Upper lobe of left lung (tissue), 4 donors: Measurements from ENCODE around the gene REN.

Source experiments
- CTCF ChIP-seq, 6 experiments: fragments of 450-650 bp in 4 of 6; fragments of 200-600 bp in 2 of 6; sonication (generic) in 2 of 6; IDR thresholded peaks; one replicate each; pipeline ENCODE4 v1.5.1; 2016 to 2019; ENCODE audit warnings: antibody characterized with exemption in 6 of 6
- EP300 ChIP-seq, 4 donors: sonication (generic); formaldehyde crosslinking; IDR thresholded peaks; one replicate each; pipeline ENCODE4 v1.5.1; 2017; ENCODE audit warnings: antibody characterized with exemption in 4 of 4, control low read depth in 2 of 4
- POLR2A ChIP-seq, 4 donors: fragments of 450-650 bp; IDR thresholded peaks; one replicate each; pipeline ENCODE4 v1.5.1; 2016 to 2017; ENCODE audit warnings: antibody characterized with exemption in 4 of 4, mild to moderate bottlenecking in 2 of 4
- POLR2AphosphoS5 ChIP-seq, 2 donors: sonication (generic); formaldehyde crosslinking; IDR thresholded peaks; one replicate each; pipeline ENCODE4 v1.5.1; 2017; ENCODE audit warnings: antibody characterized with exemption in 2 of 2

- no peak for TF ChIP-seq CTCF (IDR thresholded peaks at IDR 0.05)
- no peak for TF ChIP-seq POLR2A (IDR thresholded peaks at IDR 0.05)
- no peak for TF ChIP-seq POLR2AphosphoS5 (IDR thresholded peaks at IDR 0.05)
- TF ChIP-seq EP300 (IDR thresholded peaks at IDR 0.05), result no peak
Measured at GRCh38 chr1:204188959-204189639, 23.0 kb upstream of the REN start.
